ENCODE measurements around the gene TMEM200C. TPM values are rescaled to one million over a fixed set of nuclear protein-coding genes. Genes with fewer than 3 reads are reported as not detected.
"Not testable (repeated sequence)": the region's sequence is repeated elsewhere in the genome, so short reads cannot be mapped to it uniquely, and the experiment has no call there.

The TMEM200C gene
- total RNA-seq, 1 donor, result not detected

GRCh38 chr18:5893956-5894610 lies 1.2 kb downstream of the TMEM200C start:
- peak in 1 of 3 donors; percentile 5 for DNase-seq (ENCODE audit: low read depth in 2 of 3, low spot score in 2 of 3)

GRCh38 chr18:5892823-5893431 lies 2.4 kb downstream of the TMEM200C start:
- DNase-seq (ENCODE audit: low read depth in 2 of 3, low spot score in 2 of 3), result no peak

GRCh38 chr18:5891854-5892215 lies 3.5 kb downstream of the TMEM200C start:
- no peak for DNase-seq (ENCODE audit: low read depth in 2 of 3, low spot score in 2 of 3)

- no peak for DNase-seq (ENCODE audit: low read depth in 2 of 3, low spot score in 2 of 3)
Observed at GRCh38 chr18:5891184-5891853, 4.0 kb downstream of the TMEM200C start.

GRCh38 chr18:5890331-5891183 lies 4.8 kb downstream of the TMEM200C start:
- DNase-seq (ENCODE audit: low read depth in 2 of 3, low spot score in 2 of 3), result peak in 2 of 3 donors; percentile 49 to 60

- DNase-seq (ENCODE audit: low read depth in 2 of 3, low spot score in 2 of 3), result no peak
Observed at GRCh38 chr18:5885361-5885760, 10.0 kb downstream of the TMEM200C start.

GRCh38 chr18:5884375-5884774 lies 10.9 kb downstream of the TMEM200C start:
- no peak for DNase-seq (ENCODE audit: low read depth in 2 of 3, low spot score in 2 of 3)

- DNase-seq (ENCODE audit: low read depth in 2 of 3, low spot score in 2 of 3), result no peak
Observed at GRCh38 chr18:5879479-5879882, 15.8 kb downstream of the TMEM200C start.

- DNase-seq (ENCODE audit: low read depth in 2 of 3, low spot score in 2 of 3), result no peak
Observed at GRCh38 chr18:5876891-5877290, 18.4 kb downstream of the TMEM200C start.

GRCh38 chr18:5874336-5874735 lies 21.0 kb downstream of the TMEM200C start:
- DNase-seq (ENCODE audit: low read depth in 2 of 3, low spot score in 2 of 3), result no peak

- no peak for DNase-seq (ENCODE audit: low read depth in 2 of 3, low spot score in 2 of 3)
Observed at GRCh38 chr18:5872886-5873285, 22.4 kb downstream of the TMEM200C start.

- no peak for DNase-seq (ENCODE audit: low read depth in 2 of 3, low spot score in 2 of 3)
Observed at GRCh38 chr18:5871426-5871825, 23.9 kb downstream of the TMEM200C start.

GRCh38 chr18:5868218-5868854 lies 27.0 kb downstream of the TMEM200C start:
- DNase-seq (ENCODE audit: low read depth in 2 of 3, low spot score in 2 of 3), result peak in 2 of 3 donors; percentile 79 to 94

- no peak for DNase-seq (ENCODE audit: low read depth in 2 of 3, low spot score in 2 of 3)
Observed at GRCh38 chr18:5865521-5865920, 29.8 kb downstream of the TMEM200C start.

GRCh38 chr18:5862127-5862526 lies 33.2 kb downstream of the TMEM200C start:
- not testable (repeated sequence) for DNase-seq (ENCODE audit: low read depth in 2 of 3, low spot score in 2 of 3)

- DNase-seq (ENCODE audit: low read depth in 2 of 3, low spot score in 2 of 3), result no peak
Observed at GRCh38 chr18:5857180-5857579, 38.1 kb downstream of the TMEM200C start.

GRCh38 chr18:5853253-5853652 lies 42.1 kb downstream of the TMEM200C start:
- no peak for DNase-seq (ENCODE audit: low read depth in 2 of 3, low spot score in 2 of 3)

- no peak for DNase-seq (ENCODE audit: low read depth in 2 of 3, low spot score in 2 of 3)
Observed at GRCh38 chr18:5851998-5852397, 43.3 kb downstream of the TMEM200C start.

GRCh38 chr18:5842653-5843052 lies 52.7 kb downstream of the TMEM200C start:
- DNase-seq (ENCODE audit: low read depth in 2 of 3, low spot score in 2 of 3), result no peak

- no peak for DNase-seq (ENCODE audit: low read depth in 2 of 3, low spot score in 2 of 3)
Observed at GRCh38 chr18:5841518-5841917, 53.8 kb downstream of the TMEM200C start.

GRCh38 chr18:5840547-5840946 lies 54.8 kb downstream of the TMEM200C start:
- no peak for DNase-seq (ENCODE audit: low read depth in 2 of 3, low spot score in 2 of 3)

All from hematopoietic multipotent progenitor cell (in vitro differentiated cells).